Right renal cortex interstitium (tissue), 3 donors: ENCODE results near the gene XPOT. TPM values are rescaled to one million over a fixed set of nuclear protein-coding genes. Genes with fewer than 3 reads are reported as not detected.
"Not testable (repeated sequence)": the region's sequence is repeated elsewhere in the genome, so short reads cannot be mapped to it uniquely, and the experiment has no call there.

ENCODE experiments used
- DNase-seq, 3 donors: peaks; one replicate each; pipeline ENCODE4 v3.0.0-alpha.2; 2013; ENCODE audit warnings: low read depth in 3 of 3, low spot score in 2 of 3
- polyA plus RNA-seq, 3 donors: library from polyadenylated mRNA; unstranded; fragments of 120-200 nt; gene quantifications; one replicate each; pipeline ENCODE4 v1.2.1, GENCODE V29; 2013; ENCODE audit not compliant: insufficient read length in 3 of 3

Gene XPOT
- polyA plus RNA-seq: 10 to 100 TPM; 59.2 to 65.6 (median 63.2) TPM

- peak; percentile 91 to 95 (median 94) for DNase-seq
Observed at GRCh38 chr12:64403707-64404469, at the start of gene XPOT. Gene XPOT (plus strand): TSS chr12:64404392. CDS start chr12:64410036, 5,644 bp downstream.

GRCh38 chr12:64356209-64356608, 48.0 kb upstream of the XPOT start:
- not testable (repeated sequence) for DNase-seq

- DNase-seq: not testable (repeated sequence)
Observed at GRCh38 chr12:64361173-64361572, 43.0 kb upstream of the XPOT start.

- no peak for DNase-seq
Observed at GRCh38 chr12:64362721-64363305, 41.4 kb upstream of the XPOT start.

GRCh38 chr12:64383675-64384074, 20.5 kb upstream of the XPOT start:
- DNase-seq: no peak

- no peak for DNase-seq
Observed at GRCh38 chr12:64385019-64385418, 19.2 kb upstream of the XPOT start.

GRCh38 chr12:64385468-64385867, 18.7 kb upstream of the XPOT start:
- DNase-seq: no peak

GRCh38 chr12:64387197-64387816, 16.9 kb upstream of the XPOT start:
- DNase-seq: no peak

GRCh38 chr12:64389154-64389553, 15.0 kb upstream of the XPOT start:
- no peak for DNase-seq

GRCh38 chr12:64390275-64390851, 13.8 kb upstream of the XPOT start, which contains the start of gene C12orf56:
Gene C12orf56 (minus strand): TSS chr12:64390758. CDS start chr12:64390565, 193 bp downstream.
- peak in 1 of 3 donors; percentile 19 for DNase-seq

GRCh38 chr12:64392221-64392620, 12.0 kb upstream of the XPOT start:
- no peak for DNase-seq

GRCh38 chr12:64395739-64396138, 8.5 kb upstream of the XPOT start:
- no peak for DNase-seq

GRCh38 chr12:64400041-64400440, 4.2 kb upstream of the XPOT start:
- DNase-seq: no peak

GRCh38 chr12:64402181-64402580, 2.0 kb upstream of the XPOT start:
- no peak for DNase-seq

- peak in 2 of 3 donors; percentile 51 for DNase-seq
Observed at GRCh38 chr12:64404470-64405256, 471 bp downstream of the XPOT start.

- DNase-seq: no peak
Observed at GRCh38 chr12:64407342-64408223, 3.4 kb downstream of the XPOT start.

GRCh38 chr12:64411427-64411826, 7.2 kb downstream of the XPOT start:
- no peak for DNase-seq

- DNase-seq: no peak
Observed at GRCh38 chr12:64412459-64412858, 8.3 kb downstream of the XPOT start.

- no peak for DNase-seq
Observed at GRCh38 chr12:64413884-64414283, 9.7 kb downstream of the XPOT start.
